ENCODE results near the gene IP6K3.

IP6K3 gene

DNA sequence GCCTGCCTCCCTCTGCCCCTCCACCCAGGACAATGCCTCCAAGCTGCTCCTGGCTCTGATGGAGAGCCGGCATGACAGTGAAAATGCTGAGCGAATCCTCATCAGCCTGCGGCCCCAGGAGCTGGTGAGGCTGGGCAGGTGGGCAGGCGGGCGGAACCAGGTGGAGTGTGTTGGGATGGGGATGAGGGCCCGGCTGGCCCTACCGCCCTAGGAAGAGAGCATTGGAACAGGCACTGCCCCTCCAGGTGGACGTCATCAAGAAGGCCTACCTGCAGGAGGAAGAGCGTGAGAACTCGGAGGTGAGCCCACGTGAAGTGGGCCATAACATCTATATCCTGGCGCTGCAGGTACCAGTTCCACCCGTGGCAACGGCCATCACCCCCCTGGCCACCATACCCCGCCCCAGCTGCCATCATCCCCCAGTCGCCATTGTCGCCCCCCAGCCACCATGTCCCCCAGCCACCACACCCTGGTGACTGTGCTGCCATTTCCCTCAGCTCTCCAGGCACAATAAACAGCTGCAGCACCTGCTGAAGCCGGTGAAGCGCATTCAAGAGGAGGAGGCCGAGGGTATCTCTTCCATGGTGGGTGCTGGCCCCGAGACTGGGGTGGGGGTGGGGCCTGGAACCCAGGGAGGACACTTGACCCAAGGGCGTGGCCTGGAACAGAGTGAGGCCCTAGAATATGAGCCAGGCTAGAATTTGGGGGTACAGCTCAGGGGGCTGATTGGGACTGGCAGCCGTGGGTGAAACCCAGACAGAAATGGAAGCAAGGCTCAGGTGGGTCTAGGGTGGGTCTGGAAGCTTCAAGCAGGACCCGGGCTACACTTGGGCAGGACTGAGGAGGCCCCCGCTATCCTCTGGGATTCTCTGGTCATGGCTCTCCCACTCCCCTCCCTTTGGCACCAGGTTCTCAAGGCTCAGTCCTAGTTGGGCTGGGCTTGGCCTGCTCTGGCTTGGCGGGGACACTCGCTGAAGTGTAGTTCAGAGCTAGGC lies 59.4 kb downstream of the IP6K3 start:
- no peak for DNase-seq
- intact Hi-C loops (cut with DNase I) = no loop called here

DNA sequence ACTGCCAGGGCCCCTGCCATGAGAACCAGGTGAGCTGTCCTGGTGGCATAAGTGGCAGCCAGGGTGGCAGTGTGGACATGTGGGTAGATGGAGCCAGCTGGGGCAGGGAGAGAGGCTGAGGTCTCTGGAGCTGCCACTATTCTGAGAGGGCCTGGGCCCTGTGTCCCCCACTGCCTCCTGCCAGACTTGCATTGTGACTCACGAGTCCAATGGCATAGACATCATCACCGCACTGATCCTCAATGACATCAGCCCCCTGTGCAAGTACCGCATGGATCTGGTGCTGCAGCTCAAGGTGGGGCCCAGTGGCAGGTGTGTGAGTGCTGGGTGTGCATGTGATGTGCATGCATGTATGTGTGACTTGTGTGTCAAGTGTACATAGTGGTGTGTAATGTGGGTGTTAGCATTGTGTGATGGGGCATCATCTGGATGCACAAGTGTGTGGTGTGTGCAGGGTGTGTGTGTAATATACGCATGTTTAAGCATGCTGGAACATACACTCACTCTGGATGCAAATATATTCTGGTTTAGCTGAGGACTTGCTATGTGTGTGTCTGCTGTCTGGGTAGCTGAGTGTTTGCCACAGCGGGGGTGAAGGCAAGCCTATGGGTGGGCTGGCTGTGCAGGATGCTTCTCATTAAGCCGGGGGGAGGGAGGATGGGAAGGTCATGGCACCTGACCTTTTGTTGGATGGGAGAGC lies 60.3 kb downstream of the IP6K3 start:
- intact Hi-C loops (cut with DNase I) = no loop called here
- no peak for DNase-seq

DNA sequence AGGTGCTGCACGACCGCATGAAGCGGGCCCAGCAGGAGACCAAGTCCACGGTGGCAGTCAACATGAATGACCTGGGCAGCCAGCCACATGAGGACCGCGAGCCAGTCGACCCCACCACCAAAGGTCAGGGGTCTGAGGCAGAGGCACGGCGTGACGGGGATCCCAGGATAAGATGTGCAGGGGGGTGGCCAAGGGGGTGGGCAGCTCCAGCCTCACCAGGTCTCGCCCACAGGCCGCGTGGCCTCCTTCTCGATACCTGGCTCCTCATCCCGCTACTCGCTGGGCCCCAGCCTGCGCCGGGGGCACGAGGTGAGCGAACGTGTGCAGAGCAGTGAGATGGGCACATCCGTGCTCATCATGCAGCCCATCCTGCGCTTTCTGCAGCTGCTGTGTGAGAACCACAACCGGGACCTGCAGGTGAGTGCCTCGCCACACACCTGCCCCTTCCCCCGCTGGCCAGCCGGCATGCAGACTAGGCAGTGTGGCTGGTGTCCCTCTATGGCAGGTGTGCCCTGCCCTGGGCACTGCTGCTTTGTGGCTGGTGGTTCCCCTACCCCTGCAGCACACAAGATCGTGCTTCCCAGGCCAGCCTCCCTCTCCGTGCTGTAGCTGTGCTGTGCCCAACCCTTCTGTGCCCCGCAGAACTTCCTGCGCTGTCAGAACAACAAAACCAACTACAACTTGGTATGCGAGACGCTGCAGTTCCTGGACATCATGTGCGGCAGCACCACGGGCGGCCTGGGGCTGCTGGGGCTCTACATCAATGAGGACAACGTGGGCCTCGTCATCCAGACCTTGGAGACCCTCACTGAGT lies 61.1 kb downstream of the IP6K3 start:
- intact Hi-C loops (cut with DNase I) = no loop called here
- DNase-seq = no peak

DNA sequence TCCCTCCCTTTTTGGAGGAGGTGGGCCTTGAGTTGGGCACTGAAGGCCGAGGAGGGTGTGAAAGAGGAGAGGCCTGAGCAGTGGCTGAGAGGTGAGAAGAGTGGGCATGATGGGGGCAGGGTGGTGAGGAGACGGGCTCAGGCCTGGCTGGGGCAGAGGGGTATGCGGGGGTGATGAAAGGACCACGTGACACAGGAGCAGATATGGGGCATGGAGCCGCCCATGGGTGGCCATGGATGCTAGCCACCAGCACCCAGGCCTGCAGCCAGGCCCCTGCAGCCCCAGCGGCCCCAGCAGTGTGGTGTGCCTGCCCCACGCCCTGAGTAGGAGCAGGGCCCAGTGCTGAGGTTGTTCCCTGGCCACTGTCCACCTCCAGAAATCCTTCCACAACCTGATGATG lies 61.7 kb downstream of the IP6K3 start:
- intact Hi-C loops (cut with DNase I) = no loop called here
- DNase-seq = no peak

DNA sequence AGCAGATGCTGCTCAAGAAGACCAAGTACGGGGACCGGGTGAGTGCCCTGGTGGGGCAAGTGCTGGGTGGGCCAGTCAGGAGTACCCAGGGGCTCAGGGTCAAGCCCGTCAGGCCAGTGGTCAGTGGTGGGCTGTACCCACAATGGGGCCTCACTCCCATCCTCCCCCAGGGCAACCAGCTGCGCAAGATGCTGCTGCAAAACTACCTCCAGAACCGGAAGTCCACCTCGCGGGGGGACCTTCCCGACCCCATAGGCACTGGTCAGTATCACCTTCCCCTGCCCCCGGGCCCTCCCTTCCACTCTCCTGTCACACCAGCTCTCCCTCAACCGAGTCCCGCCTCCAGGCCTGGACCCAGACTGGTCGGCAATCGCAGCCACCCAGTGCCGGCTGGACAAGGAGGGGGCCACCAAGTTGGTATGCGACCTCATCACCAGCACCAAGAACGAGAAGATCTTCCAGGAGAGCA lies 62.2 kb downstream of the IP6K3 start:
- no peak for DNase-seq
- intact Hi-C loops (cut with DNase I) = no loop called here

DNA sequence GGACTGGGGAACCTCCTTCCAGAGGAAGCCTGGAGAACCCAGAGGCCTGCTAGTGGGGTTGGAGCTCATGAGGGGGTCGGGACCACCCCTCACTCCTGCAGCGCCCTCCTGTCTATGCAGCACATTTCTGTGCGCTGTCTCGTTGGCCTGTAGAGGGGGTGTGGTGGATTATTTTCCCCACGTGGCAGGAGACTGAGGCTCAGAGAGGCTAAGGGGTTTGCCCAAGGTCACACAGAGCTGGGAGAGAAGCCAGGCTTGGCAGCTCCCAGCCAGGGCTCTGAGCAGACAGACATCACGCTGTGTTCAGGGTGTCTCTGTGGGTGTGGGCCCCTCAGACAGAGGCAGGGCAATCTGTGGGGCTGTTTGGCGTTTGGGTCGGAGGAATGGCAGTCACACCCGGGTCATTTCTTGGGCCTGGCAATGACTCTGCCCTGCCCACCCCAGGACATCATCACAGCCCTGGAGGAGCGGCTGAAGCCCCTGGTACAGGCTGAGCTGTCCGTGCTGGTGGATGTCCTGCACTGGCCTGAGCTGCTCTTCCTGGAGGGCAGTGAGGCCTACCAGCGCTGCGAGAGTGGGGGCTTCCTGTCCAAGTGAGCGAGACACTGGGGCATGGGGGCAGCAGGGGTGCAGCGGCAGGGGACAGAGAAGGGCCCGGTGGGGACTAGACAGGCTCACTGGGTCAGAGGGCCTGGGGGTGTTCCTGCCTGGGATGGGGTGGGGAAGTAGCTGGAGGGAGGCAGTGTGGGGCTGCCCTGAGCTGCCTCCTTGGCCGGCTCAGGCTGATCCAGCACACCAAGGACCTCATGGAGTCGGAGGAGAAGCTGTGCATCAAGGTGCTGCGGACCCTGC lies 62.9 kb downstream of the IP6K3 start:
- DNase-seq = peak in 3 of 42 donors; percentile 30 to 43 (median 34)
- intact Hi-C loops (cut with DNase I) = no loop called here

DNA sequence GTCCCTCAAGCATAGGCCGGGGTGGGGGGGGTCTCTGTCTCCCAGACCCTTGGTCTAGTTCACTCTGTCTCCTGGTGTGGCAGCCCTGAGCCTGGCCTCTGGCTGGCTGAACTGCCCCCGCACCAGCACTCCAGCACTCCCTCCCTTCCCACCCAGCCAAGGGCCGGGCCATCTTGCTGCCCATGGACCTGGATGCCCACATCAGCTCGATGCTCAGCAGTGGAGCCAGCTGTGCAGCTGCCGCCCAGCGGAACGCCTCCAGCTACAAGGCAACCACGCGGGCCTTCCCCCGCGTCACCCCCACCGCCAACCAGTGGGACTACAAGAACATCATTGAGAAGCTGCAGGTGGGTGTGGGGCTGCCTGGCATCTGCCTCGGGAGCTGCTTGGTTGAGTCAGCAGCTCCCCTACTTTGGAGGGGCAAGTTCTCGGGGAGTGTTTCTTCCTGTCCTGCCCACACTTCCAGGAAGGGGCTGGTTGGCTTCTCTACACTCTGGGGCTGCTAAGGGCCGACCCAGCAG lies 63.6 kb downstream of the IP6K3 start:
- intact Hi-C loops (cut with DNase I) = no loop called here
- peak; percentile 75 to 96 (median 88) for DNase-seq

DNA sequence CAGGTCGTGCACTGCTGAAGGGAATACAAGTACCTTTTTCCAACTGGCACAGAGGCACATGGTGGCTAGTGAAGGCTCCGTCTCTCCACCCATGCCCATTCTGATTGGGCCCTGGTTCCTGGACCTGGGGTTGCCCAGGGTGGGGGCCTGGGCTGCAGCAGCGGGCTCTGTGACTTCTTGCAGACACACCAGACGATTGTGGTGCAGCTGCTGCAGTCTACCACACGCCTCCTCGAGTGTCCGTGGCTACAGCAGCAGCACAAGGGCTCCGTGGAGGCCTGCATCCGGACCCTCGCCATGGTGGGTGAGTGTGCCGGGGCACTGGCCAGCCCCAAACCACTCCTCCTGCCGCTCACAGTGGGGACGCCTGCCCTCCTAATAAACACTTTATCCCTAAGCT lies 64.4 kb downstream of the IP6K3 start:
- intact Hi-C loops (cut with DNase I) = no loop called here
- DNase-seq = no peak

DNA sequence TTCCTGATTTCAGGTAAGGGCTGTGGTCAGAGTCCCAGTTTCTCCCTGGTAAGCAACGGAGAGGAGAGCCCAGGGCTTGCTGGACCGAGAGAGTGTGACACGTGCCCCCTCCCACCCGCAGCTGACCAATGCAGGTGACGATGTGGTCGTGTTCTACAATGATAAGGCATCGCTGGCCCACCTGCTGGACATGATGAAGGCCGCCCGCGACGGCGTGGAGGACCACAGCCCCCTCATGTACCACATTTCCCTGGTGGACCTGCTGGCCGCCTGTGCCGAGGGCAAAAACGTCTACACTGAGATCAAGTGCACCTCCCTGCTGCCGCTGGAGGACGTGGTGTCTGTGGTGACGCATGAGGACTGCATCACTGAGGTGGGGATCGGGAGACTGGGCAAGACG lies 66.9 kb downstream of the IP6K3 start:
- no peak for DNase-seq
- intact Hi-C loops (cut with DNase I) = no loop called here

DNA sequence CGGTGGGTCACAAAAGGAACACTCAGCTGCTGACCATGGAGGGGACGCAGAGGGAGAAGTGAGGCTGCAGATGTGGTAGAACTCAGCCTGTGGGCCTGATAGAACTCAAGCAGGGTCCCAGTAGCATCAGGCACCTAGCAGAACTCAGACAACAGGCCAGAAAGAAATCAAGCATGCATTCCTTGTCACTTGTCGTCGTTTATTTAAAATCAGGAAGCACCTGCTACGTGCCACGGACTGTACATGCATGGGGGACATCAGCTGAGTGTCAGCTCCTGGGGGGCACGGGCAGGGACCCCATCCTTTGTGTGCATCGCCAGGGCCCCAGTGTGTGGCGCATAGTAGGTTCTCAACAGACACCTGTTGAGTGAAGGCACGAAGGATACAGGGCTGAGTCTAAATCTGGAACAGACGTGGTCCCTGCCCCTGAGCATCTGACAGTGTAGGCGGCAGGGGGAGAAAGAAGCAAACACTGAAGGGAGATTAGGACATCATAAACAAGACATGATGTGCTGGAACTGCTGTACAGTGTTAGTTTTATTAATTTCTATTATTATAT lies 67.7 kb downstream of the IP6K3 start:
- intact Hi-C loops (cut with DNase I) = no loop called here
- no peak for DNase-seq

DNA sequence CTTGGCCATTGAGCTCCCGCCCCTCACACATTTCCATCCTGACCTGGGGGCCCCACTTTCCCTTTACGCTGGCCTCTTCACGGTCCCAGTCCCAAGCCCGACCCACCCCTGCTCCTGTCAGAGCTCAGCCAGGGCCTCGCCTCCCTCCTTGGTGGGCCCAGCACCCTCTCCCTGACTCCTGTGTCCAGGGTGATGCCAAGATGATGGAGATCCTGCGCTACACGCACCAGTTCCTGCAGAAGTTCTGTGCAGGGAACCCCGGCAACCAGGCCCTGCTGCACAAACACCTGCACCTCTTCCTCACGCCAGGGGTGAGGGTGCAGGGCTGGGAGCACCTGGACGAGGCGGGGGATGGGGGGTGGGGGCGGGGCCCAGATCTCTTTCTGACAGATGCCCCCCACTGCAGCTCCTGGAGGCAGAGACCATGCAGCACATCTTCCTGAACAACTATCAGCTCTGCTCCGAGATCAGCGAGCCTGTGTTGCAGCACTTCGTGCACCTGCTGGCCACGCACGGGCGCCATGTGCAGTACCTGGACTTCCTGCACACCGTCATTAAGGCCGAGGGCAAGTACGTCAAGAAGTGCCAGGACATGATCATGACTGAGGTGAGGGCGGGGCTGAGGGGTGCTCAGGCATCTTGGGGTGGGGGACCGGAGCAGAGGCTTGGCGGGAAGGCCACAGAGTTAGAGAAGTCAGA lies 68.3 kb downstream of the IP6K3 start:
- no peak for DNase-seq
- intact Hi-C loops (cut with DNase I) = no loop called here

DNA sequence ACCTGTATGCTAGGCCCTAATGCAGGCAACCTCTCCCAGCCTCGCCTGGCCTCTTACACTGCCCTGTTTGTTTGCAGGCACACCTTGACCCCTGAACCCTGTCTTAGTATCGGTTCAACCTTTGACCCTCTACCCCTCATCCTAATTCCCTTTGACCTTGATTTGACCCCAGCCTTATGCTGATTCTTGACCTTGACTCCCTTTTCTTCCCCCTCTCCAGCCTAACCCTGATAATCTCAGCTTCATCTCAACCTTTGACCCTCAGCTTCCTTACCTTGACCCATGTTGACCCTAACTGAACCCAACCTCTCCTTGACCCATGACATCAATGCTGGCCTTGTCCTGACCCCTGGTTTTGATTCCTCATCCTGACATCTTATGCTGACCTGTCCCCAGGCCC lies 69.0 kb downstream of the IP6K3 start:
- intact Hi-C loops (cut with DNase I) = no loop called here
- DNase-seq = no peak

DNA sequence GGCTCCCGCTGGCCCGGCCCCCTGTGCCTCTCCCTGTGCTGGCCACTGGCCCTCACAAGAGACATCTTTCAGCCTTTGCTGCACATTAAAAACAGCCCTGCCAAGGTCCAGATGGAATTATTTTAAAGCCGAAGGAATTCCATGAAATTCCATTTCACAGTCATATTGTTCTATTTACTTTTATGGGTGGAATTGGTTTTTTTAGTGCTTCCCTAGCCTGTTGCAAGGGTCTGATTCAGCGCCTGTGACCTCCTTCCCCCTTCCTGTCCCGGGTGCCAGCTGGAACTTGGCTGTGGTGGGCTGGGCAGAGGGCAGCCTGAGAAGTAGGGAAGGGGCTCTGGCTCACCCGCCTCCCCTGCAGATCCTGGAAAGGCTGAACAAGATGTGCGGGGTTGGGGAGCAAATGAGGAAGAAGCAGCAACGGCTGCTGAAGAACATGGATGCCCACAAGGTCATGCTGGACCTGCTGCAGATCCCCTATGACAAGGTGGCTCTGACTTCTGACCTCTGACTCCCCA lies 69.5 kb downstream of the IP6K3 start:
- DNase-seq = no peak
- intact Hi-C loops (cut with DNase I) = no loop called here

DNA sequence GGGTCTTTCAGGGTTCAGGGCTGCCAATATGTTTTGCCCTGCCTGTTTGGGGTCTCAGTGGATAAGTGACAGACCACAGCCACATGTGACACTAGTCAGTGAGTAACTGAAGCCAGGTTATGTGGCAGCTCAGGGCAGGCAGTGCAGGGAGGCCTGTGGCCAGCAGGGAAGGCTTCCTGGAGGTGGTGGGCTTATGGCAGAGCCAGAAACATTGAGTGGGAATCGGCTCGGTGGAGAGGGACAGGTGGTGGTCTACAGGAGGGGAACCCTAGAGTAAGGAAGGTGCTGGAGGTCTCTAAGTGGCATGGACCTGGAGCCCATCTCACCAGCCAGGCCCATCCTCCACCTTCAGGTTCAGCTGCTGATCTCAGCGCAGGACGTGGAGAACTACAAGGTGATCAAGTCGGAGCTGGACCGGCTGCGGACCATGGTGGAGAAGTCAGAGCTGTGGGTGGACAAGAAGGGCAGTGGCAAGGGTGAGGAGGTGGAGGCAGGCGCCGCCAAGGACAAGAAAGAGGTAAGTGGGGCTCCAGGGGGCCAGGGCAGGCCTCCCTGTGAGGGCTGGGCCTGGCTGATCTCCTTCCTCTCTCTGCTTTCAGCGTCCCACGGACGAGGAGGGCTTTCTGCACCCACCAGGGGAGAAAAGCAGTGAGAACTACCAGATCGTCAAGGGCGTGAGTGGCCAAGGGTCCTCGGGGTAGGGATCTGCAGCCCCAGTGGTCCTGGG lies 70.1 kb downstream of the IP6K3 start:
- intact Hi-C loops (cut with DNase I) = no loop called here
- DNase-seq = no peak

DNA sequence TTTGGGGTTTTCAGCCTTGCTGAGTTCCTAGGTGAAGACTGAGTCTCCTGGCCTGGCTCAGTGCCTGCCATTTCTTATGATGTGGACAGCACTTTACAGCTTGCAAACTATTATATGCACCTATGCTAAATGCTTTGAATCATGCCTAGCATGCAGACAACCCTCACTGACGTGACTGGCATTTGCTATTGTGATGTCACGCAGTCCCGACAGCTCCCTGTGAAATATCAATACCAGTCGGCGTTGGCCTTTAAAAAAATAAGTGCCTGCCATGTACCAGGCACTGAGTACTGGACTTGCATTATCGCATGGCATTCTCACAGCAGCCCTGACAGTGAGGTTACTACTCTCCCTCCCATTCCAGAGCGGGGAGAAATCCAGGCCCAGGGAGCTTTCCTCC lies 70.7 kb downstream of the IP6K3 start:
- intact Hi-C loops (cut with DNase I) = no loop called here
- no peak for DNase-seq

DNA sequence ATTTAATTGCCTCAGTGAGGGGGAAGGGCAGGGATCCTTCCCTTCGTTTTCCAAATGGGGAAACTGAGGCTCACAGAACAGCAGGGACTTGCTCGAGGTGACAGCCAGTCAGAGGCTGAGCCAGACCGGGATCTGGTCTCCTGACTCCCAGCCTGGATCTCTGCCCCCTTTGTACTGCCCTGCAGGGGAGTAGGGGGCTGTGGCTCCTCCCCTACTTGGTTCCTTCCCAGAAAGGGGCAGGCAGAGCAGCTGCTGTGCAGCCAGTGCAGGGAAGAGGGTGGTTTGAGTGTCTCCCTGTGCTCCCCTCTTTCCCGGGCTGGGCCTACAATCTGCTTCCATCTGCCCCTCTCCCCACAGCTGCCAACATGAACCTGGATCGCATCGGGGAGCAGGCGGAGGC lies 72.9 kb downstream of the IP6K3 start:
- no peak for DNase-seq
- intact Hi-C loops (cut with DNase I) = no loop called here

DNA sequence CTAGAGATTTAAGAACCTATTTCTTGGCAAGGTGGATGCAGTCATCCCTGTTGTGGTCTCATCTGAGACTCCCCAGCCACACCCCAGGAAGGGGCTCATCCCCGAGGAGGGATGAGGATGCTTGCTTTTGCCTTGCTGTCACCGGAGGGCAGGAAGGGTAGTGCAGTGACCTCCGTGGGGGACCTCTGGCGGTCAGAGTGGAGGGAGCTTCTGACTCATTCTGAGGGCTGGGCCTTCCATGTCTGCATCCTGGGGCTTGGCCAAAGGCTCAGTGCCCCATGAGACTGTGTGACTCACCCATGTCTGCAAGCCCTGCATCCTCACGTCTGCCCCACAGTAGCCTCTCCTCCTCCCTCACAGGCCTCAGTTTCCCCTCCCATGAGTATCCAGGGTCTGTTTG lies 73.9 kb downstream of the IP6K3 start:
- peak in 7 of 42 donors; percentile 26 to 53 (median 46) for DNase-seq
- intact Hi-C loops (cut with DNase I) = no loop called here

All from head of caudate nucleus (tissue), 42 donors.